GM13977 (cell line): ENCODE measurements around the gene PRRX2.

ENCODE experiments used
- DNase-seq: peaks from one replicate; pipeline ENCODE4 v3.0.0; 2012; ENCODE audit warnings: low spot score
- in situ Hi-C: fragments of 300-500 bp; cut with MboI; formaldehyde crosslinking; loops from one replicate; pipeline ENCODE4 v1.12.0; 2022; ENCODE audit warnings: low sequenced_read_pairs, low pct_unique_long_range_greater_than_20kb, mixed read lengths, inconsistent platforms; ENCODE audit not compliant: unreplicated experiment
- TF ChIP-seq, protein P1 (sequence below): IDR thresholded peaks from 2 replicates; pipeline ENCODE4 v1.5.1; 2012; ENCODE audit warnings: mild to moderate bottlenecking, control low read depth; ENCODE audit not compliant: insufficient read depth; ENCODE audit errors: extremely low read depth, missing control alignments

The PRRX2 gene

DNA sequence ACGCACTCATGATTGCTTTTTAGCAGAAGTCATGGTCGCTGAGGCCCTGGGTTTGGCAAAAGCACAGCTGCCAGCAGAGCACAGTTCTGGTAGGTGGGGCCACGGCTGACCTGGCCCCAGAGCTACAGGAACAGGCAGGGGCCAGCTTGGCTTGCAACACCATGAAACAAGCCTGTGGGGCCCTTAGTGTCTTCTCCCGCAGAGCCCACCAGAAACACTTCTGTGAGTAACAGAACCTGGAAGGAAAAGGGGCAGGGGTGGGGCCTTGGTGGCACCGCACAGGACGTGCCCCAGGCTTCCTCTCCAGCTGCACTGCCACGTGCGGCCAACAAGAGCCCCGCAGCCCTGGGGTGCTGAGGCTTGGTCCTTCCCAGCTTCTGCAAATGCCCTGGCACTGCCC lies 28.3 kb upstream of the PRRX2 start:
- DNase-seq = no peak
- in situ Hi-C loops = no loop called here
- TF ChIP-seq, protein P1, sequence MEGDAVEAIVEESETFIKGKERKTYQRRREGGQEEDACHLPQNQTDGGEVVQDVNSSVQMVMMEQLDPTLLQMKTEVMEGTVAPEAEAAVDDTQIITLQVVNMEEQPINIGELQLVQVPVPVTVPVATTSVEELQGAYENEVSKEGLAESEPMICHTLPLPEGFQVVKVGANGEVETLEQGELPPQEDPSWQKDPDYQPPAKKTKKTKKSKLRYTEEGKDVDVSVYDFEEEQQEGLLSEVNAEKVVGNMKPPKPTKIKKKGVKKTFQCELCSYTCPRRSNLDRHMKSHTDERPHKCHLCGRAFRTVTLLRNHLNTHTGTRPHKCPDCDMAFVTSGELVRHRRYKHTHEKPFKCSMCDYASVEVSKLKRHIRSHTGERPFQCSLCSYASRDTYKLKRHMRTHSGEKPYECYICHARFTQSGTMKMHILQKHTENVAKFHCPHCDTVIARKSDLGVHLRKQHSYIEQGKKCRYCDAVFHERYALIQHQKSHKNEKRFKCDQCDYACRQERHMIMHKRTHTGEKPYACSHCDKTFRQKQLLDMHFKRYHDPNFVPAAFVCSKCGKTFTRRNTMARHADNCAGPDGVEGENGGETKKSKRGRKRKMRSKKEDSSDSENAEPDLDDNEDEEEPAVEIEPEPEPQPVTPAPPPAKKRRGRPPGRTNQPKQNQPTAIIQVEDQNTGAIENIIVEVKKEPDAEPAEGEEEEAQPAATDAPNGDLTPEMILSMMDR = no peak

DNA sequence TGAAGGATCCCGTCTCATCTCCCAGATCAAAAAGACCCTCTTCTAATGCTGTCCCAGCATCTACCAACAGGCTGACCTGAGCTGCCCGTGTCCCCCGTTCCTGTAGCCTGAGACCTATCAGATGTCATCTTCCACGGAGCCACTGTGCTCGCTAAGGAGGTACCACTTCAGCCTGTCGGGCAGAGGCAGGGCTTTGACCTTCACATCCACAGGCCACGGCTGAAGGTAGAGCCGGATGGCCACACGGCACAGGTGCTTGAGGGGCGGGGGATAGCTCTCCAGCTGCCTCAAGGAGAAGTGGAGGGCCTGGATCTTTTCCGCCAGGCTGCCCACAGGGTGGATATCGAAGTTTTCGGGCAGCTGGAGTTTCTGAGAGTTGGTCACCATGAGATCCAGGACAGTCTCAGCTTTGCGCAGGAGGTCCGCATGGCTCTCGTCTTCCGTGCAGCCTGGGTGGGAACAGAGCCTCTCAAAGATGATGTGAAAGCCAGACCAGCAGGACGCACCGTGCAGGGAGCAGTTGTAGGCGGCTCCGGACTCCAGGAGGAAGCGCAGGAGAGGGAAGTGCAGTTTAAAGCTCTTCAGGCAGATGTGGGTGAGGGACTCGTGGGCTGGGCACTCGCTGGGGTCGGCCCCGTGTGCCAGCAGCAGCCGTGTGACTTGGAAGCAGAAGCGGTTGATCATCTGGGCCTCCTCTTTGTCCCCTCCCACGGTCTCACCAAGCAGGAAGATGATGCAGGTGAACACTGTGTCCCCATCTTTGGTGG lies 27.6 kb upstream of the PRRX2 start:
- TF ChIP-seq, protein P1 = no peak
- no peak for DNase-seq
- in situ Hi-C loops = no loop called here

DNA sequence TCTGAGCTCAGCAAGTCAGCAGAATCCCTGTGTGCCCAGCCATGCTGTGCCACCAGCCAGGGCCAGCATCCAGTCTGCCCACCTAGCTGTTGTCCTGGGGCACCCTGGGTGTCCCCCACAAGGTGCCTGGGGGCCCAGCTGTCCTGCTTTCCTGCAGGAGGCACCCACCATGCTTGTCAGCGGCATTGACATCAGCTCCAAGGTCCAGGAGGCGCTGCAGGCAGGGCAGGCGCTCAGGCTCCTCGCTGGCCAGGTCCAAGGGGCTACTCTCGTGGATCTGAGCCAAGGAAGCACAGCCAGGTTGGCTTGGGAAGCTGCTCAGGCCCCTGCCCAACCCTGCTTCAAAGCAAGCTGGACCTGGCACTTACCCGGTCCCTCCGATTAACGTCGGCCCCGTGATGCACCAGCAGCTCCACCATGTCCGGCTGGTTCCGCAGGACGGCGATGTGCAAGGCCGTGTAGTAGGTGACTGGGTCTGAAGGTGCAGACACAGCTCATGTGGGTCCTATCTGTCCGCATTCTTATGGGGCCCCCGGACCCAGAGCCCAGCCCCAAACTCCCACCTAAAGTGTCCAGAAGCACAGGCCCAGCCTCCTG lies 26.3 kb upstream of the PRRX2 start:
- TF ChIP-seq, protein P1 = no peak
- in situ Hi-C loops = no loop called here
- DNase-seq = no peak

DNA sequence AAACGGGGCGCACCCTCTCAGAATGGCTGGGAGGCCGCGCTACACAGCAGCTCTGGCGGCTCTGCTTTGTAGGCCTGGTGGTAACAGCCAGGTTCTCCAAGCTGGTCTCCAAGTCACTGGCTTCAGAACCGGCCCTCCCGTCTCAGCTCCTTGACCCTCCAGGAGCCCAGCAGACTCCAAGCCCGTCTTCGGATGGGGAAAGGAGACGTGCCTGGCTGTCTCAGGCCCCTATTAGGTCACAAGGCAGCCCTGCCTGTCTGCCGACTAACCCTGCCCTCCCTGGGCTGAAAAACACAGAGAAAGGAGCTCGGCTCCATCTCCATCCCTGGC lies 25.7 kb upstream of the PRRX2 start:
- in situ Hi-C loops = no loop called here
- no peak for DNase-seq
- TF ChIP-seq, protein P1 = no peak

DNA sequence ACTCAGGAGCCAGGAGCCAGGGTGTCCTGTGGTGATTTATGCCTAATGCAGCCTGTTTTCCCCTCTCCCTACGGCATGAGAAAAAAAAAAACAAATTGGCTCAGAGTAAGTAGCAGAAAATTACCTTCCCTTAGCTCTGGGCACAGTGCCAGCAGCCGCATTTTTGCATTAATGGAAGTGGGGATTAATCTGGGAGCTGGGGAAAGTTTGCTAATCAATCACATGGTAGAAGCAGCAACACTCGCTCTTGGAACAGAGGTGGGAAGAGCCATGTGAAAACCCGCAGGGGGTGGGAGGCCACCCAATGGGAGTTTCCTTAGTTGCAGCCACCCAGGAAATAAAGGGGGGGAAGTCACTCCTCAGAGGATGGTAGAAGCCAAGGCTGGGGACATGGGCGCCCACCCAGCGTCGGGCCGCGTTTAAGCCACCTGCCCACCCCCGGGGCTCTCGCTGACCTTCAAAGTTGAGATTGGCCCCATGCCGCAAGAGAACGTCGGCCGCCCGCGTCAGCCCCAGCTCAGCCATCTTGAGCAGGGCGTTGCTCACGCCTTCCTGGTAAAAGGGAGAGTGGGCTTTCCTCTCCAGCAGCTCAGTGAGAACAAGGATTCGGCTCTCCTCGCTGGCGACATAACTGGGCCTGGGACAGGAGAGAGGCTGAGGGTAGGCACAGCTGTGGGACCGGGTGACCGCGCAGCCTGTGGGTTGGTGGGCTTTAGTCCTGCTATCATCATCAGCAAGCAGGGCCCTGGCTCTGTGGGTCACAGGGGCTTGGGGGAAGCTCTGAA lies 25.2 kb upstream of the PRRX2 start:
- in situ Hi-C loops = no loop called here
- no peak for DNase-seq
- TF ChIP-seq, protein P1 = no peak

DNA sequence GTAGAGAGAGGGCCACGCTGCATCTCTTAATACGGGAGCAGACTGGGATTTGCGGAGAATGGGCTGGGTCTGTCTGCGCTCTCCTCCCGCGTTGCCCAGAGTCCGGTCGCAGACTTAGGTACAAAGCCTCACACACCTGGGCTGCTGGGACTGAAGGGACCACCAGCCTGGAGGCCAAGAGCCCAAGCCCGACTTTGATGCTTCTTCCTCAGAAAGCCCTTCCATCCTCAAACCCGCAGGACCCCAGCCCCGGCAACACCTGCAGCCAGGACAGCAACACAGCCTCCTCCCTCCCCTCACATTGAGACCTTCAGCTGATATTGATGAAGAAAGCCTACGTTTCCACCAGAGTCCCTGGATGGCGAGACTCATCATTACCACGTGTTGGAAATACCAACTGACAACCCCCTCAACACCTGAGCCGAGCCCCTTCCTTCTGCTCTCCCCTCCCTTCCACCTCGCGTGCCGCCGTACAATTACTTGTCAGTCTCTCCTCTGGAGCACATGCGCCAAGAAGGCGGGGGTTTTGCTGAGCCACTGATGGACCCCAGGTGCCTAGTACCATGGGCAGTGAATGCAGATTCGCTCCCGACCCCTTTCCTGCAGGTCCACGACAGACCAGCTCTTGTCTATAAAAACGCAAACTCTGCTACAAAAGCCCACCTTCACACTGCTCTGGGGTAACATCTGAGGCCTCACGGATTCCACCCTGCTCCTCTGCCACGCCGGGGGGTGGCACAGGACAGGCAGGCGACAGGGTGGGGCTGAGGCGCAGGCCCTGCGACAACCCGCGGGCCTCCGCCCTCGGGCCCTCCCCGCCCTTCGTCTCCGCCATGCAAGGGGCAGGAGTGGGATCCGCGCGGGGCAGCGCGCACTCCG lies 24.3 kb upstream of the PRRX2 start:
- TF ChIP-seq, protein P1 = no peak
- in situ Hi-C loops = no loop called here
- DNase-seq = no peak
